EH (cell line): ENCODE measurements around the gene NEUROG1.
"Not testable (repeated sequence)": the region's sequence is repeated elsewhere in the genome, so short reads cannot be mapped to it uniquely, and the experiment has no call there.

Source experiments
- DNase-seq: peaks from one replicate; pipeline ENCODE4 v3.0.0-alpha.2; 2015; ENCODE audit warnings: low read depth

Gene NEUROG1

DNA sequence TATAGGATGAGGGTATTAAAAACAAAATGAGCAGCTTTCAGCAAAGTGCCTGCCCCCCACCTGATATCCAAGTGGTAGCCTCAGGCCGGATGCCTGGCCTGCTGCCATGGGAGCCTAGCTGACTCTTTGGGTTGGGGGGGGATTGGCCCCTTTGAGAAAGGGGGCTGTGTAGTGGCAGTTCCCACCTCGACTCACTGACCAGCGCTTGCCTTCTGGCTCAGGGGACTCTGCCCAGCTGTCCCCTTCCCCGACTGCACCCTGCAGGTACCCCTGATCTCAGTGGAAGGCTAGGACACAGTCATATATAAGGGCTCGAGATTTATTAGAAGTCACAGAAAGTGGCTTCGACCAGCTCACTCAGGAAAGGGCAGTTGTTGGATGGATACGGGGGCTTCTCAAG is 1.5 kb upstream of the NEUROG1 start:
- no peak for DNase-seq

DNA sequence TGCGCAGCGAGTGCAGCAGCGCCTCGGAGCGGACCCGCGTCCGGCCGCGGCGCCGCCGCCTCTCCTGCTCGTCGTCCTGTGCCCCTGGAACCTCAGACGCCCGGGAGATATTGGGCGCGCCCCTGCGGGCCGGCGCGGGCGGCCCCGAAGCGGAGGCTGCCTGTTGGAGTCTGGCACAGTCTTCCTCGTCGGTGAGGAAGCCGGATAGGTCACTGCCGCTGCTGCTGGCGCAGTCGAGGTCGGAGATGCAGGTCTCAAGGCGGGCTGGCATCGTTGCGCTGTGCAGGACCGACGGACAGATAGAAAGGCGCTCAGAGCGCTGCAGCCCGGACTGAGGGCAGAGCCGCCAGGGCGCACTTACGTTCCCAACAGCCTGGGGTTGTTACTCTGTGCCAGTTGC is 344 bp downstream of the NEUROG1 start:
- no peak for DNase-seq

DNA sequence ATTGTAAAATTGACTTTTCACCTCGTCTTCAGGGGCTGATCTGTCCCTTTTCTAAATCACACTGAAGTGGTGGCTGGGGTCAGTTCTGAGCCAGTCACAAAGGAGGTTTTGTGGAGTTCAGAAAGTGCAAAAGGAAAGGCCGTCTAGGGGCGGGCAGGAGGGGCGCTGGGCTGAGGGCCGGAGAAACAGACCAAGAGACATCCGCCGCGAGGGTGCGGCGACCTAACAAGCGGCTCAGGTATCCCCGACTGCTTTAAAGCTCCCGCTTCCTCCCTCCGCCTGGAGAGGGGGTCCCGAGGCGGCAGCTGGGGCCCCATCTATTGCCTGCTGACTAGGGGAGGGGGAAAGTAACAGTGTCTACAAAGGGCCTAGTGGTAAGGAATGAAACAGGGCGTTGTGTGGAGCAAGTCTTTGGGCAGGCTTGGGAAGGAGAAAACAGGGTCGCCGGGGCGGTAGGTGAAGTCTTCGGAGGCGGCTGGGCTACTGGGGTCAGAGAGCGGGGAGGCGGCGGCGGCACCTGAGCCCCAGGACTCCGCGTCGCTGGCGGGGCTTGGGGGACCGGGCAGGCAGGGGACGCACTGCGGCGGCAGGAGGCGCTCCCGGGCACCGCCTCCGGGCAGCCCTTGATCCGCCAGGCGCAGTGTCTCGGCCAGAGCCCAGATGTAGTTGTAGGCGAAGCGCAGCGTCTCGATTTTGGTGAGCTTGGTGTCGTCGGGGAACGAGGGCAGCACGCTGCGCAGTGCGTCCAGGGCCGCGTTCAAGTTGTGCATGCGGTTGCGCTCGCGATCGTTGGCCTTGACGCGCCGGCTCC is 950 bp downstream of the NEUROG1 start:
- no peak for DNase-seq

DNA sequence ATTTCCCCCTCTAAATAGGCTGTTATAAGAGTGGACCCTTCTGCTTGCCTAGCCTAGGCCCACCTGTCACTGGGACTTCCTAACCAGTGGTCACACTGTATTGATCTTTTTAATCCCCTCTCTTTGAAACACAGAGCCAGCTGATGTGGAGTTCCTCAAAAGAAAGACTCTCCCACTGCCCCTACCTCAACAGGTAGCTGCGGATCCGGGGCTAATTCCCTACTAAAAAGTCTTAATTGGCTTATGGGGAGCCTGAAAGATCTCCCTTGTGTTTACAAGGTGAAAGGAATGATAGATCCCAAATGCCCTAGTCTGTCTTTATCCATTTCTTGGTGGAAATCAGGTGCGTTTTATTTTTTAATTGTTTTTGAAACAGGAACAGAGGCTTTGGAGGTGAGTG is 2.0 kb downstream of the NEUROG1 start:
- DNase-seq = no peak

DNA sequence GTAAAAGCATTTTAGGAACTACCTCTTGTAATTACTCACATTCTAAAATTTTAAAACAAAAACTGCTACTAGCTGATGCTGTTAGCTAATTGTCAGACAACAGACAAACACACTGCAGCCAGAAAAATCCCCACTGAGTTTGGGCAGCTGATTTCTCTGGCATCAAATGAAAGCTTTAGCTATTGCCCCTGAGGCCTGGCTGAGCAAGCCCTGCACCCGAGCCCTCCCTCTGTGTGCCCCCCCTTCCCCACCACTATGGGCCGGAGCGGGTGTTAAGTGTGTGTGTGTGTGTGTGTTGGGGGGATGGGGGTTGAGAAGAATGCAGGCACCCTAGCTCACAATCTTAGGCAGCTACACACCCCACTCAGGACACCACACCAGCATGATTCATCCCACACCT is 2.4 kb downstream of the NEUROG1 start:
- DNase-seq = no peak

DNA sequence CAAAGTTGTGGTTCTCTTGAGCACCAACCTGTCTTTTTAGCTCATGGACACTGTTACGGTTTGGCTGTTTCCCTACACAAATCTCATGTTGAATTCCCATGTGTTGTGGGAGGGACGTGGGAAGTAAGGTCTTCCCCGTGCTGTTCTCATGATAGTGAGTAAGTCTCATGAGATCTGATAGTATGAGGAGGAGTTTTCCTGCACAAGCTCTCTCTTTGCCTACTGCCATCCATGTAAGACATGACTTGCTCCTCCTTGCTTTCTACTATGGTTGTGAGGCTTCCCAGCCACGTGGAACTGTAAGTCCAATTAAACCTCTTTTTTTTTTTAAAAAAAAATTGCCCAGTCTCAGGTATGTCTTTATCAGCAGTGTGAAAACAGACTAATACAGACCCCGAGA is 6.2 kb downstream of the NEUROG1 start:
- DNase-seq = not testable (repeated sequence)

DNA sequence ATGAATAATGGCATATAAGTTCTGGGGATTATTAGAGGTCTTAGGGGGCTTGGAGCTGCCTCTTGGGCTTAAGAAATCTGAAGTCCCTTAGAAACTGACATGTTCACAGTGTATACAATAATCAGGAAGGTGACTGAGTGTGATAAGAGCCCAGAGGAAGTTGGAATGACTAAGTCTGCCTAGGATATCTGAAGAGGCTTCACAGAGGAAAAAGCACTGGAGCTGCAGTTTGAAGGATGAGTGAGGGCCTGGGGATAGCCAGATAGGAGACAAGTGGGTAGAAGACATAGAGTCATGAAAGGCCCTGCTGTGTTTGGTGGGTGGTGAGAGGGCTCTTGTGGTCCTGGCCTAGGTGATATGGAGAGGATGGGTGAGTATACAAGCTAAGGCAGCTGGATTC is 8.8 kb downstream of the NEUROG1 start:
- DNase-seq = no peak

DNA sequence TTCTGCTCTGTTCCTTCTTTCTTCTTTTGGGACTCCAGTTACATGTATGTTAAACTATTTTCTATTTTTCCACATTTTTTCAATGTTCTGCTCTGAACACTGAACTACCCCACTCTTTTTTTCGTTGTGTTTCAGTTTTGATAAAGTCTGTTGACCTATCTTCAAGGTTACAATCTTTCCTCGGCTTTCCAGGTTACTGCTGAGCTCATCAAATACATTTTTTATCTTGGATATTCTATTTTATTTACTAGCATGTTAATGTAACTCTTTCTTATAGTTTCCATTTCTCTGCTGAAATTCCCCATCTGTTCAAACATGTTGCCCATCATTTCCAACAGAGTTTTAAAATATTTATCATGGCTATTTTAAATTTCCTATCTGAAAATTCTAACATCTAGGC is 13.8 kb downstream of the NEUROG1 start:
- DNase-seq = no peak

DNA sequence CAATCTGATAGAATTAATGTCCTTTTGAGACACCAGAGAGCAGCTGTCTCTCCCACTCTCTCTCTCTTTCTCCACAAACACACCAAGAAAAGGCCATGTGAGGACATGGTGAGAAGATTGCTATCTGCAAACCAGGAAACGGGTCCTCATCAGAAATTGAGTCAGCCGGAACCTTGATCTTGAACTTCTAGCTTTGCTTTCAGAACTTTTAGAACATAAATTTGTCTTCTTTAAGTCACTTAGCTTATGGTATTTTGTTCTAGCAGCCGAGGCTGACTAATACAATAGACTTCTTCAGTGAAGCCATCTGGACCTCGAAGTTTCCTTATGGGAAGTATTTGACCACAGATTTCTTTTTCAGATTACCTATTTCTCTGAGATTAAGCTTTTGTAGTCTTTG is 18.1 kb downstream of the NEUROG1 start:
- DNase-seq = no peak

DNA sequence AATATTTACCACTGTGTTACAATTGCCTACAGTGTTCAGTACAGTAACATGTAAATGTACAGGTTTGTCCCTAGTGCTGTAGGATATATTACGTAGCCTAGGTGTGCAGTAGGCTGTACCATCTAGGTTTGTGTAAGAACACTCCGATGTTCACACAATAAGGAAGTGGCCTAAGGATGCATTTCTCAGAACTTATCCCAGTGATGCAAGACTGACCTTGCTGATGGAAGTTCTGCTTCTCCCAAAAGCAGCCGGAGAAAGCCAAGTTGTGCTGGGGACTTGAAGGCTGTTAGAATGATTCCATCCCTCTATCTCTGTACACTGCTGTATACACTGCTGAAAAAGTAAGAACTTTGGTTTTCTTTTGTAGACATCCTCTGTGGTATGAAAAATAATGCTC is 21.6 kb downstream of the NEUROG1 start:
- DNase-seq = no peak

DNA sequence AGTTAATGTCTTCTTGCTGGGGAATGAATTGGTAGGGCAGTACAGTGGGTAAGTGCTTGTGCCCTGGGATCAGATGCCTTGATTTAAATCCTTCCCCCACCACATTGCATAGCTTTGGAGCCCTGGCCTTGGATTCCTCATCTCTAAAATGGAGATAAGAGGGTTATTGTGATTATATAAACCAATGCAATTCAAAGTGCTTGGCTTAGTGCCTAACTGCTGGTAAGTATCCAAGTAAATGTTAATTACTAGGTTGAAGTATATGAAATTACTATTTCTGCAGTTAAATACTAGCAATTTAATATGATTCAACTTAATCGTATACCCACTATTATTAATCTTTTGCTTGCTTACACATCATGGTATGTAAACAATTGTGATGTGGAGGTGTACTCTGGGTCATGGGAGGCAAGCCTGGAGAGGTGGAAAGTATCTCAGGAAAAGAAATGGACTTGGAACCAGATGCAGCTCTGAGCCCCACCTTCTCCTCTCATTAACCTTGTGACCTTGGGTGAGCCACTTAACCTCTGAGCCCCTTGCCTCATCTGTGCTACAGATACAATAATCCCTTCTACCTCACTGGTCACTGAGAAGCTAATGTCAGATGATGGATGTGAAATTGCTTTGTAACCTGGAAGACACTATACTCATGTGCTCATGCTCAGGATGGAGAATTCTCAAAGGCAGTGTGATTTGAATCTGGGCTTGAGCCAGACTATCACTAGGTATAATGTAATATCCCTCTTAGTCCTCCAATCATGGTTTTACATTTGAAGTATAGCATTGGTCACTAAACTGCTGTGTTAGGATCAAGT is 23.8 kb downstream of the NEUROG1 start:
- DNase-seq = no peak

DNA sequence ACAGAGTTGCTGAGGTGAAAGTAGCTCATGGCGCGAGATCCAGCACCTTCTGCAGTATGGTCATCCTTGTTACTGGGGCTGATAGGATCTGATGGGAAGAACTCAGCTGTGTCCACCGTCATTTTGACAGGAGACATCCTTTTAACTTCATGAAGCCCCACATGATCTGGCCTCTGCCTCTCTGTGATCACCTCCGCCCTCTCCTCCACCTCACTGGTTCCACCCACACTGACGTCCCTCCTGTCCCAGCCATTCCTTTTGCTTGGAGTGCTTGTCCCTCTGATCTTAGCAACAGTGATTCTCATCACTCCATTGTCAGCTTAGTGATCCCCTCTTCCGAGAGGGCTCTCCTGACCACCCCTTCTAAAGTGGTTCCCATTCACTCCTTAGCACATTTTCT is 25.8 kb downstream of the NEUROG1 start:
- DNase-seq = no peak

DNA sequence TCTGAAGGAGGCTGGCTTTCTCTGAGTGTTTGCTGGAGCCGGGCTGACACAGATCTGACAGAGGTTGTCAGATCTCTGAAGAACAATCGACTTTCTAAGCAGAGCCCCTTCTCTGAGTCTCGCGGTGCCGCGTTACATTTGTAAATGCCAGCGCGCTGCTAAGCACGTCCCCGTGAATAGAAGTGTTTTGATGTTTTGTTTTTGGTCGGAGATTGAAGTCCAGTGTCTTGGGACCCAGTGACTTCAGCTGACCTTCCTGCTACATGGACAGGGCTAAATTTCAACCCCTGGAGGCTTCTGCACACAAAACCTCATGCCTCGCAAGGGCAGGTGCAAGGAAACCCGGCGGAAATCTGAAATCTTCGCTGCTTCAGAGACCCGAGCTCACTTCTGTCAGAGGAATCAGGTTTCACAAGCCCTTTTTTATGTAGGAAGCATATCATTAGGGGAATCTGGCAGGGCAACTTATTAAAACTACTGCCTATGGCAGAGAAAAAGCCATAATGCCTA is 27.2 kb downstream of the NEUROG1 start:
- no peak for DNase-seq

DNA sequence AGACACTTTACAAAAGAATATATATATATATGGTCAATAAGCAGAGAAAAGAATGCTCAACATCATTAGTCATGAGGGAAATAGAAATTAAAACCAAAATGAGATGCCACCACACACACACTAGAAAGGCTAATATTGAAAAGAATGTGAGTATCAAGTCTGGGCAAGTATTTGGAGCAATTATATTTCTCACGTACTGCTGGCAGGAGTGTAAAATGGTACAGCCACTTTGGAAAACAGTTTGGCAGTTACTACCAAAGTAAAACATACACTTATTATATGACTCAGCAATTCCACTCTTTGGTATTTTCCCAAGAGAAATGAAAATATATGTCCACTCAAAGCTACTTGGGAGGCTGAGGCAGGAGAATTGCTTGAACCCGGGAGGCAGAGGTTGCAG is 29.8 kb downstream of the NEUROG1 start:
- peak; percentile 59 for DNase-seq

DNA sequence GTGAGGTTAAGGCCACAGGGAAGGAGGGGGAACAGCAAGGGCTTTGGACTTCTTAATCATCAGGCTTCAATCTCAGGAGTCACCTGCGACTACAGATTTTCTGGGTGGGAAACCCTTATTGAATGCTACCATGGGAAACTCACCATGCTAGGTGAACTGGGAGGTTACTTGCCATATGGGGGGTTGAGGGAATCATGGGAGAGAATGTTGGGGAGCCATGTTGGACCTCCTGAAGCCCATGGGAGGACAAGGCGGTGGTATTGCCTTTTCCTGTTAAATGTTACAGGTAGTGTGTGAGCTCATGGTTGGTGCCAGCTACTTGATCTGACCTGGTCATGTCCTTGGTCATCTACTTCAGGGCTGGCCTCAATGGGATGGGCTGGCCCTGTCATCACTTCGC is 31.4 kb downstream of the NEUROG1 start:
- DNase-seq = no peak

DNA sequence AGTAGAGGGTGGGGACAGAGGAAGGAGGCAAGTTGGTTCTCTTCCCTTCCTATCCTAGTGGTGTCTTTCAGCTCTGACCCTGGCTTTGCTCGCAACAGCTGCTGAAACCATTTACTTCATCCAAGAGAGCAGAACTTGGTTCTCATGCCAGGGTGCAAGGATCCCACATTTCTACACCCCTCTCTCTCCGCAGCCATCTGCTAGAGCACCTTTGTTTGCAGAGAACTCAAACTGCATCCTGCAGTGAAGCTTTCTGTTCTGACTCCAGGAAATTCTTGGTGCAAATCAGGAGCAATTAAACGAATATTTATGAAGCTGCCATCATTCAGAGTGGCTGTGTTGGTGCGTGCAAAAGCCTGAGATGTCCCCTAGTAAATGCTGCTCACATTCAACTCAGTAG is 31.9 kb downstream of the NEUROG1 start:
- DNase-seq = no peak

DNA sequence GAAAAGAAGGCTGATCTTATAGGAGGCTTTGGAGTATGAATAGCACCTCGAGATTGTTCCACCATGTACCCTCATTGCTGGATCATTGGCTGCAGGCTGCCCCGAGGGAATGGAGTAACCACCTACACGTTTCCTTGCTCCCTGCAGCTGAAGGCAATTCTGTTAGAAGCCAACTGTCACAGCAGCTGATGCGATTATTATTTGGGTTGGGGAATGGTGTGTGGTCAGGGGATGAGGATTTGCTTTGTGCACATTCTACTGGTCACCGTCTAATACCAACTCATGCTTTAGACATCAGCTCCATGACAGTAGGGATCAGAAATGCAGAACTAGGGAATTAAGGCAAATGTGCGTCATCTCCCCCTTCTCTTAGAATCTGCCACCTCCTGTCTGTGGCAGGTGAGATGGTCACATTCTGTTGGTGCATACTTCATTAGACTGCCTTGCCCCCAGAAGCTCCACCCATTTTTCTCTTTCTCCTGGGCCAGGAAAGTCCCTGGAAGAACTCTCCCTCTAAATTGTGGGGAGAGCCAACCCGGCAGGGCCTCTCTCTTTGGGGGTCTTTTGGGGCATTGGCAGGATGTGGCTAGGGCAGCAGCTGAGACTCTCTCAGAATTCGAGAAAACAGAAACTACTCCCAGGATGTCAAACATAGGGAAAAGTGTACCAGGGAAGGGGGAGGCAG is 32.8 kb downstream of the NEUROG1 start:
- DNase-seq = no peak

DNA sequence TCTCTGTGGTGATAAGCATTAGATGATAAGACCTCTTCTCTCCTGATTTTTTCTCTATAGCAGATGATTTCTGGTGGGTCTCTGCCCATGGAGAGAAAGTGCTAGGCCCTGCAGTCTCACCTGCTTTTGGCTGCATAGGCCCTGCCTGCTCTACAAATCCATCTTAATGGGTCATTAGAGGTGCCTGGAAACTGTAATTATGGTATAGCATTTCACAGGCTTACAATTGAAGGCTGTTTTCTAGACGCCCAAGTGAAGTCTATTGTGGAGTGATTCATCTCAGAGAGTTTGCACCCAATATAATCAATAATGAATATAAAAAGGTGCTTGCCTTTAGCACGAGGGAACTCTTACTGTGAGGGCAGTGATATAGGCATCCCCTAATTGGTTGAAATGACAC is 33.8 kb downstream of the NEUROG1 start:
- DNase-seq = no peak

DNA sequence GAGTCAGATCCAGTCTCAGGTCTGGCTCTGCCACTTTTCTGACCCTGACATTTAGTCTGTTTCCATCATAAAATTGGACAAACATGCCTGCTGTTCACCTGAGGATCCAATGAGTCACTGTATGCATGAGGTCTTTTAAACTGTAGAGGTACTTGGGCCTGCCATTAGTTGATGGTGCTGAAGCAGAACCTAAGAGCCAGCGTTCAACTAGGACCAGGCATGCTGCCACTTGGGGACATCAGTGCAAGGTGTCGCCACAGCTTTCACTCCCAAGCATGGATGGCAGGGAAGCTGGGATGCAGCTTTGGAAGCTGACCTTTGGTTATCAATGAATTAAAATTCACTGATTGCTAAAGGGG is 37.1 kb downstream of the NEUROG1 start:
- DNase-seq = no peak

DNA sequence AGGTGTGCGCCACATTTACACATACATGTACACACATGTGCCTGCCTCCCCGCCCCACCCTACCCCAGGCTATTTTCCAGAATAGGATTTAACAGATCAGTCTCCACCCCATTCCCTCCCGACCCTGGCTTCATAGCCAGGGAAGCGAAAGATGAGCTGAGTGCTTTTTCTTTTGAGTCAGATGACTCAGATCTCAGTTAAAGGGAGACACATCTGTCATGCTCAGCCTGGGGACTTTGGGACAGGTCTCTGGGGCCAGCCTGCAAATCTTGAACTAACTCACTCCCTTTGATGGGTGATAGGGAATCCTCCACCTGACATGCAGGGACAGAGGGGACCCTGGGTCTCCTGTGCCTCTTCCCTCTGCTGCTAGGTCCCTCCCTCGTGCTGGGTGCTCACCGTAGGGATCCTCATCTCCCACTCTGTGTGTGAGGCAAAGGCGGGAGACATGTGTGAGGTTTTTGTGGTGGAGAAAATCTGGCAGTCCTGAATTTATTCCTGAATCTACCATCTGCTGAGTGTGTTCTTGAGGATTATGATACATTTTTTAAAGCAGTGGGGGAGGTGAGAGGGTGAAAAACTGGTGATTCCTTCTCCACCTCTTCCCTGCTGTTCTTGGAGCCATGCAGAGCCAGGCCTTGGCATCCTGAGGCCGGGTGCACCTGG is 37.7 kb downstream of the NEUROG1 start:
- DNase-seq = peak; percentile 6

DNA sequence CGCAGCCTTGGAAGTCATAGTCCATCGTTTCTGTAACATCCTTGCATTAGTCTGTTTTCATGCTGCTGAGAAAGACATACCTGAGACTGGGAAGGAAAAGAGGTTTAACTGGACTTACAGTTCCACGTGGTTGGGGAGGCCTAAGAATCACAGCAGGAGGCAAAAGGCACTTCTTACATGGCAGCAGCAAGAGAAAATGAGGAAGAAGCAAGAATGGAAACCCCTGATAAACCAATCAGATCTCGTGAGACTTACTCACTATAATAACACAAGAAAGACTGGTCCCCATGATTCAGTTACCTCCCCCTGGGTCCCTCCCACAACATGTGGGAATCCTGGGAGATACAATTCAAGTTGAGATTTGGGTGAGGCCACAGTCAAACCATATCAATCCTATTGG is 40.2 kb downstream of the NEUROG1 start:
- not testable (repeated sequence) for DNase-seq

DNA sequence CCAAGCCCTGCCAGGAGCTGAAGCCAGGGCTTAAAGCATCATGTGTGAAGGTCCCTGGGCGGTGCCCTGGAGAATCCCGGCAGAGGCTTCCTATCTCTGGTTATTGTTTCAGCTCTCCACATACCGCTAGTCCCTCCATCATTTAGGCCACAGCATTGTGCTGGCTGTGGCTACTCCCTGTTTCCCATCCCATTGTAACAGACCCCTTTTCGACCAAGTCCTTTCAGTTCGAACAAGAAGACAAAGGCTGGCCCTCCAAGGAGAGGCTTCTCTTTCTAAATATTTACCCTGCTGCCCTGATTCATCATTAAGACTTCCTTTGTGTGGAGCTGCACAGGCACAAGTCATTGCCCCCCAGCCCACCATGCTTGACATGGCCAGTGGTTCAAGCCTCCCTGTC is 41.6 kb downstream of the NEUROG1 start:
- DNase-seq = no peak
